ENCODE measurements around the gene CDH13.

CDH13 gene

GRCh38 chr16:83509316-83509715, 882.5 kb downstream of the CDH13 start:
- TF ChIP-seq EZH2 (IDR thresholded peaks at IDR 0.05; ENCODE audit: borderline replicate concordance, low read depth, low read length, severe bottlenecking) (no peak), CTCF (IDR thresholded peaks at IDR 0.05; ENCODE audit: borderline replicate concordance, extremely low read depth, low read length, poor library complexity, severe bottlenecking) (no peak)
- H4K20me1 ChIP-seq (ENCODE audit: insufficient read depth, low read length): no peaks in the 10 kb centered on the region
- no peaks in the 10 kb centered on the region for H3K36me3 ChIP-seq (ENCODE audit: insufficient read depth, low read length)
- H2AFZ ChIP-seq (ENCODE audit: low read depth, low read length): no peak overlapping the region
- no peak overlapping the region for H3K4me3 ChIP-seq (ENCODE audit: low read depth in 1 of 2, low read length in 2 of 2)
- H3K4me1 ChIP-seq (ENCODE audit: insufficient read depth, low read length): no peaks in the 10 kb centered on the region
- H3K27me3 ChIP-seq (ENCODE audit: insufficient read depth, low read length, poor library complexity): no peaks in the 10 kb centered on the region
- ATAC-seq (ENCODE audit: insufficient read depth, low read depth): no peak
- H3K9ac ChIP-seq (ENCODE audit: low read depth, low read length): no peak overlapping the region
- DNase-seq: no peak
- H3K27ac ChIP-seq (ENCODE audit: low read length): no peak overlapping the region
- no peaks in the 10 kb centered on the region for H3K9me3 ChIP-seq (ENCODE audit: insufficient read depth, low read length, severe bottlenecking)
- no peaks in the 10 kb centered on the region for H3K79me2 ChIP-seq (ENCODE audit: insufficient read depth, low read length)
- no peak overlapping the region for H3K4me2 ChIP-seq (ENCODE audit: insufficient read depth, low read length)

- Histone ChIP-seq H3K79me2 (ENCODE audit: insufficient read depth, low read length) (no peaks in the 10 kb centered on the region), H3K4me1 (ENCODE audit: insufficient read depth, low read length) (no peaks in the 10 kb centered on the region), H3K9me3 (ENCODE audit: insufficient read depth, low read length, severe bottlenecking) (no peaks in the 10 kb centered on the region), H2AFZ (ENCODE audit: low read depth, low read length) (no peak overlapping the region), H4K20me1 (ENCODE audit: insufficient read depth, low read length) (no peaks in the 10 kb centered on the region), H3K36me3 (ENCODE audit: insufficient read depth, low read length) (no peaks in the 10 kb centered on the region), H3K27ac (ENCODE audit: low read length) (no peak overlapping the region), H3K27me3 (ENCODE audit: insufficient read depth, low read length, poor library complexity) (no peaks in the 10 kb centered on the region), H3K4me3 (ENCODE audit: low read depth in 1 of 2, low read length in 2 of 2) (no peak overlapping the region), H3K4me2 (ENCODE audit: insufficient read depth, low read length) (no peak overlapping the region), H3K9ac (ENCODE audit: low read depth, low read length) (no peak overlapping the region)
- TF ChIP-seq CTCF (IDR thresholded peaks at IDR 0.05; ENCODE audit: borderline replicate concordance, extremely low read depth, low read length, poor library complexity, severe bottlenecking): no peak
- no peak for TF ChIP-seq EZH2 (IDR thresholded peaks at IDR 0.05; ENCODE audit: borderline replicate concordance, low read depth, low read length, severe bottlenecking)
- DNase-seq (no peak), ATAC-seq (ENCODE audit: insufficient read depth, low read depth) (no peak)
Measured at GRCh38 chr16:83510906-83511305, 884.1 kb downstream of the CDH13 start.

- Histone ChIP-seq H3K27me3 (ENCODE audit: insufficient read depth, low read length, poor library complexity) (no peaks in the 10 kb centered on the region), H3K4me2 (ENCODE audit: insufficient read depth, low read length) (no peak overlapping the region), H3K36me3 (ENCODE audit: insufficient read depth, low read length) (no peaks in the 10 kb centered on the region), H2AFZ (ENCODE audit: low read depth, low read length) (no peak overlapping the region), H3K4me1 (ENCODE audit: insufficient read depth, low read length) (no peaks in the 10 kb centered on the region), H3K27ac (ENCODE audit: low read length) (no peak overlapping the region), H3K9ac (ENCODE audit: low read depth, low read length) (no peak overlapping the region), H4K20me1 (ENCODE audit: insufficient read depth, low read length) (no peaks in the 10 kb centered on the region), H3K79me2 (ENCODE audit: insufficient read depth, low read length) (no peaks in the 10 kb centered on the region), H3K4me3 (ENCODE audit: low read depth in 1 of 2, low read length in 2 of 2) (no peak overlapping the region), H3K9me3 (ENCODE audit: insufficient read depth, low read length, severe bottlenecking) (peaks cover 3% of the 10 kb centered on the region)
- DNase-seq (no peak), ATAC-seq (ENCODE audit: insufficient read depth, low read depth) (no peak)
- TF ChIP-seq EZH2 (IDR thresholded peaks at IDR 0.05; ENCODE audit: borderline replicate concordance, low read depth, low read length, severe bottlenecking) (no peak), CTCF (IDR thresholded peaks at IDR 0.05; ENCODE audit: borderline replicate concordance, extremely low read depth, low read length, poor library complexity, severe bottlenecking) (no peak)
Measured at GRCh38 chr16:83513008-83513755, 886.4 kb downstream of the CDH13 start.
